Body of pancreas (tissue), 4 donors: ENCODE measurements around the gene RASSF8. TPM values are rescaled to one million over a fixed set of nuclear protein-coding genes. Genes with fewer than 3 reads are reported as not detected.

Source experiments
- ATAC-seq: fragments of 150-250 bp; one replicate; pipeline ENCODE4 v1.9.1; 2016
- DNase-seq, 4 donors: peaks; one replicate each; pipeline ENCODE4 v3.0.0-alpha.2; 2019
- H3K27ac ChIP-seq, 4 donors: fragments of 200-600 bp; sonication (generic); 1 replicate in 3 of 4; 2 replicates in 1 of 4; pipeline versions ENCODE4 v1.5.1 to v1.6.1; 2016 to 2019; ENCODE audit warnings: mild to moderate bottlenecking in 1 of 4, mixed read lengths in 1 of 4, moderate library complexity in 1 of 4
- H3K27me3 ChIP-seq, 2 donors: fragments of 200-600 bp; sonication (generic); one replicate each; pipeline ENCODE4 v1.6.0; 2016; ENCODE audit warnings: mild to moderate bottlenecking in 1 of 2
- H3K36me3 ChIP-seq, 2 donors: fragments of 200-600 bp; sonication (generic); replicated peaks in 1 of 2; 2 replicates each; pipeline ENCODE4 v1.5.1; 2016; ENCODE audit warnings: low read depth in 2 of 2; ENCODE audit not compliant: insufficient read depth in 1 of 2
- H3K4me1 ChIP-seq: fragments of 200-600 bp; sonication (generic); one replicate; pipeline ENCODE4 v1.6.0; 2016
- H3K4me3 ChIP-seq, 2 donors: fragments of 200-600 bp; sonication (generic); 1 replicate in 1 of 2; 2 replicates in 1 of 2; pipeline ENCODE4 v1.5.1; 2016 to 2019
- H3K9me3 ChIP-seq, 3 donors: fragments of 200-600 bp; sonication (generic); 1 replicate in 2 of 3; 2 replicates in 1 of 3; pipeline ENCODE4 v1.5.1; 2016
- POLR2A ChIP-seq, 3 donors: fragments of 450-650 bp; IDR thresholded peaks; one replicate each; pipeline ENCODE4 v1.6.1; 2016; ENCODE audit warnings: antibody characterized with exemption in 3 of 3, mild to moderate bottlenecking in 2 of 3
- WGBS, 2 donors: methylation state at CpG; one replicate each; pipeline ENCODE4 v1.1.5; 2017; 5-methylcytosine and 5-hydroxymethylcytosine counted together
- intact Hi-C: fragments of 100-400 bp; cut with DNase I; formaldehyde crosslinking; loops from one replicate; pipeline ENCODE4 v1.15.1; 2023
- total RNA-seq, 2 donors: library from RNA; depleted of rRNA; stranded (reverse); fragments of >200 nt; gene quantifications; one replicate each; pipeline ENCODE4 v1.1.0, GENCODE V29; 2016
- TF ChIP-seq, protein P1 (sequence below), 7 experiments: fragments of 450-650 bp in 4 of 7; fragments of 200-600 bp in 3 of 7; sonication (generic) in 3 of 7; IDR thresholded peaks; one replicate each; pipeline ENCODE4 v1.5.1; 2016 to 2019; ENCODE audit warnings: antibody characterized with exemption in 7 of 7

Gene RASSF8
- total RNA-seq, 2 donors from 2014 or later = 15.8 to 19.1 TPM

DNA sequence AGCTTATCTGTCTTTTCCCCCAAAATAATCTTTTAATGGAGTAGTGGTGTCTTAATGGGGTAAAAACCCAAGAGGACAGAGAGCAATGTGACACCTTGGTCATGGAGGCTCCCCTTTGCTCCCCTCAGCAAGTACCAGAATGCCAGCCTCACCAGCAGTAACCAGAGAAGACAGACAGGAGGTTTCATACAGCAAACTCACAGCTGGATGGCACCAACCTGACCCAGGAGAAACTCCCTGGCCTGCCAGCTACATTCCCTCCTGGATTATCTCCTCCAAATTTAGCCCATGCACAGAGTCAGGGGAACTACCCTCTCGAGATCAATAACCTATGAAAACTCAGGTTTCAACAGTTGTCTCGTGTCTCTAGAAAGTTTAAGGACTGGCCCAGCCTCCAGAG, 150.4 kb downstream of the RASSF8 start:
- no peak for ATAC-seq
- Histone ChIP-seq H3K36me3 (no peaks in the 10 kb centered on the region), H3K4me3 (no peak overlapping the region), H3K27ac (peak overlapping the region in 1 of 4 donors; percentile 60), H3K9me3 (no peaks in the 10 kb centered on the region), H3K27me3 (no peaks in the 10 kb centered on the region), H3K4me1 (peaks cover 29% of the 10 kb centered on the region)
- WGBS, 2 donors = 70 to 80% methylated on average over 2 of the region's 2 CpGs
- TF ChIP-seq, protein P1, sequence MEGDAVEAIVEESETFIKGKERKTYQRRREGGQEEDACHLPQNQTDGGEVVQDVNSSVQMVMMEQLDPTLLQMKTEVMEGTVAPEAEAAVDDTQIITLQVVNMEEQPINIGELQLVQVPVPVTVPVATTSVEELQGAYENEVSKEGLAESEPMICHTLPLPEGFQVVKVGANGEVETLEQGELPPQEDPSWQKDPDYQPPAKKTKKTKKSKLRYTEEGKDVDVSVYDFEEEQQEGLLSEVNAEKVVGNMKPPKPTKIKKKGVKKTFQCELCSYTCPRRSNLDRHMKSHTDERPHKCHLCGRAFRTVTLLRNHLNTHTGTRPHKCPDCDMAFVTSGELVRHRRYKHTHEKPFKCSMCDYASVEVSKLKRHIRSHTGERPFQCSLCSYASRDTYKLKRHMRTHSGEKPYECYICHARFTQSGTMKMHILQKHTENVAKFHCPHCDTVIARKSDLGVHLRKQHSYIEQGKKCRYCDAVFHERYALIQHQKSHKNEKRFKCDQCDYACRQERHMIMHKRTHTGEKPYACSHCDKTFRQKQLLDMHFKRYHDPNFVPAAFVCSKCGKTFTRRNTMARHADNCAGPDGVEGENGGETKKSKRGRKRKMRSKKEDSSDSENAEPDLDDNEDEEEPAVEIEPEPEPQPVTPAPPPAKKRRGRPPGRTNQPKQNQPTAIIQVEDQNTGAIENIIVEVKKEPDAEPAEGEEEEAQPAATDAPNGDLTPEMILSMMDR (IDR thresholded peaks at IDR 0.05) = no peak
- no peak for TF ChIP-seq POLR2A (IDR thresholded peaks at IDR 0.05)
- no peak for DNase-seq
- intact Hi-C loops = no loop called here

DNA sequence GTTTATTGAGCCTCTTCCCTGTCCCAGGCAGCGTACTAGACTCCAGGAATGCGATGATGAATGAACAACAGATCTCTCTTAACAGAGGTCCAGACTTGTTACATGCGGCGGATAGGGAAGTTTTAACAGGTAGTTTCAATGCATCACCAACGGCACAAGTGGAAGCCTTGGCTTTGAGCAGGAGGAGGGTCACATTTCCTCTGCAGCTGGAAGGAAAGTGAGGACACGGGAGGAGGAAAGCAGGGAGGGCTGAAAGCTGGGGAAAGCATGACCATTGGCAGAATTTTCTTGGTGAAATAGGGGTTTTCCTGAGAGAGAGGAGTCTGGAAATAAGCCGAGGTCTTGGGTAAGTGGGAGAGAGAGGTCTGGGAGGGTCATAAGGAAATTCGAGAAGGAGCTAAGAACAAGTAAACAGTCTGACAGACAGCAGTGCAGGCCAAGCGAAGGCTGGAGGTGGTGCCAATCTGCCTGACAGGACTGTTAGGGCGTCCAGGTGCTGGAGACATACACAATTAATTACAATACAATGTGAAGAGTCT, 150.9 kb downstream of the RASSF8 start:
- no peaks in the 10 kb centered on the region for H3K36me3 ChIP-seq
- intact Hi-C loops = no loop called here
- peak; percentile 31 to 76 (median 40) for DNase-seq
- H3K27ac ChIP-seq = peak overlapping the region in 3 of 4 donors; percentile 27 to 60 (median 60)
- no peak overlapping the region for H3K4me3 ChIP-seq
- no peaks in the 10 kb centered on the region for H3K27me3 ChIP-seq
- H3K4me1 ChIP-seq = peaks cover 30% of the 10 kb centered on the region
- 50 to 61% methylated on average over 10 of the region's 10 CpGs for WGBS, 2 donors
- TF ChIP-seq POLR2A (IDR thresholded peaks at IDR 0.05) = no peak
- TF ChIP-seq, protein P1 (IDR thresholded peaks at IDR 0.05) = no peak
- ATAC-seq = no peak
- no peaks in the 10 kb centered on the region for H3K9me3 ChIP-seq

DNA sequence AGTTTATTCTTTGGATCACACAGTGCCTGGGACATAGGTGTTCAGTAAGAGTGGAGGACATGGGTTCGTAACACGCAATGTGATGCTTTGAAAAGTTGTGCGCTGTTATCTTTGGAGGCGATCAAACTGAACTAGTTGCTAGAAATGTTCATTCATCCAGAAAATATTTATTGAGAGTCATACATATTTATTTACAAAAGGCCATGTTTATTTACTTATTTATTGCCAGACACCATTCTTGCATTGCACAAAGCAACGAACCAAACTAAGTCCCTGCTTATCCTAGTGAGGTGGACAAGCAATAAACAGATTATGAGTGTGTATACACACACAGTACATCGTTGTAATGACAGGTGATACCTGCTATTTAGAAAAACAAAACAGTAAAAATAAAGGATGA, 153.8 kb downstream of the RASSF8 start:
- peak overlapping the region in 2 of 4 donors; percentile 97 to 99 for H3K27ac ChIP-seq
- DNase-seq = no peak
- ATAC-seq = no peak
- H3K36me3 ChIP-seq = no peaks in the 10 kb centered on the region
- 78% methylated on average over 6 of the region's 6 CpGs for WGBS, 2 donors
- intact Hi-C loops = no loop called here
- no peaks in the 10 kb centered on the region for H3K27me3 ChIP-seq
- peaks cover 45% of the 10 kb centered on the region for H3K4me1 ChIP-seq
- TF ChIP-seq, protein P1 (IDR thresholded peaks at IDR 0.05) = no peak
- TF ChIP-seq POLR2A (IDR thresholded peaks at IDR 0.05) = no peak
- no peak overlapping the region for H3K4me3 ChIP-seq
- H3K9me3 ChIP-seq = no peaks in the 10 kb centered on the region

DNA sequence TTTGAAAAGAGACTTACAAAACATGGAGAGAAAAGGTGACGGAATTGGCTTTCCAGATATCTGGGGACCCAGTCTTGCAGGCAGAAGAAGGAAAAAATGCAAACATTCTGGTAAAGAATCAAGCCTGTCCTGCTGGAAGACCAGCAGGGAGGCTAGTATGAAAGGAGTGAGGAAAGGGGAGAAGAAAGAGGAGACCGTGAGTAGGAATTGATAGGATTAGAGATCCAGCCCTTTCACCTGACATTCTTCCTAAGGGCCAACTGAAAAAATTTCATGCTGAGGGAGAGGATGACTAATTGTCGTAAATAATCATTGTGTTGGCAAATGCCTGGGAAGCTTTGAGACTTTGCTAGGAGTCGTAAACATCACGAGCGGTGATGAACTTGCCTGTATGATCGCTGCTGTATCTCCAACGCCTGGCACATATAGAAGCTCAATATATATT, 154.2 kb downstream of the RASSF8 start:
- DNase-seq = no peak
- H3K27me3 ChIP-seq = no peaks in the 10 kb centered on the region
- WGBS, 2 donors = 35 to 58% methylated on average over 8 of the region's 8 CpGs
- H3K4me3 ChIP-seq = no peak overlapping the region
- no peaks in the 10 kb centered on the region for H3K36me3 ChIP-seq
- TF ChIP-seq, protein P1 (IDR thresholded peaks at IDR 0.05) = no peak
- no peak for TF ChIP-seq POLR2A (IDR thresholded peaks at IDR 0.05)
- ATAC-seq = no peak
- peak overlapping the region in 3 of 4 donors; percentile 97 to 99 (median 99) for H3K27ac ChIP-seq
- H3K4me1 ChIP-seq = peaks cover 45% of the 10 kb centered on the region
- intact Hi-C loops = no loop called here
- no peaks in the 10 kb centered on the region for H3K9me3 ChIP-seq

DNA sequence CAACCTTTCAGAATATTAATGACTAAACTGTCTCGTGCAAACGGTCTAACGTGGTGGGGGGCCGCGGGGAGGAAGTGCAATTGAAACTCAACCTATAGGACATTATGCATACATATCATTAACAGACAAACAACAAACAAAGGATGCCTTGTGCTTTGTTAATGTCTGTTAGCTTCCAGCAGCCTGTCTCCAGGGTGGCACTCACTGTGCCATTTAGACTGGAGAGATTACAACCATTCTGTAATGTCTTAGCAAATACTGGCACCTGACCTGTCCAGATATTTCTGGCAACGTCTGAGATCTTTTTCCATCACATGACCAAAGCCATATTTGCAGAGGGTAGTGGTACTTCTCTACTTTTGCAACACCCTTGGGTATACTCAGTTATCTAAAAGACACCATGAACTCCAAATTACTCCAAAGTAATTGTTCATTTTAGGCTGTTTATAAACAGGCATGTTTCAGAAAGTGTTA, 154.7 kb downstream of the RASSF8 start:
- intact Hi-C loops = no loop called here
- Histone ChIP-seq H3K27me3 (no peaks in the 10 kb centered on the region), H3K4me3 (no peak overlapping the region), H3K27ac (peak overlapping the region; percentile 97 to 99 (median 98)), H3K36me3 (no peaks in the 10 kb centered on the region), H3K9me3 (no peaks in the 10 kb centered on the region), H3K4me1 (peaks cover 45% of the 10 kb centered on the region)
- peak; percentile 28 for ATAC-seq
- 9 to 21% methylated on average over 6 of the region's 6 CpGs for WGBS, 2 donors
- DNase-seq = peak; percentile 38 to 67 (median 50)
- no peak for TF ChIP-seq POLR2A (IDR thresholded peaks at IDR 0.05)
- TF ChIP-seq, protein P1 (IDR thresholded peaks at IDR 0.05) = no peak
